GM06990 (cell line): Measurements from ENCODE around the gene SERPINA3.

ENCODE experiments used
- DNase-seq: peaks from one replicate; pipeline ENCODE4 v3.0.0-alpha.2; 2011; ENCODE audit not compliant: insufficient read length; ENCODE audit errors: extremely low read depth
- H3K27me3 ChIP-seq: replicated peaks from 2 replicates; pipeline ENCODE4 v1.6.0; 2011; ENCODE audit warnings: low read length; ENCODE audit not compliant: control insufficient read depth, insufficient read depth
- H3K36me3 ChIP-seq: 2 replicates; pipeline ENCODE4 v1.5.1; 2011; ENCODE audit warnings: low read length; ENCODE audit not compliant: control insufficient read depth, insufficient read depth
- H3K4me3 ChIP-seq: replicated peaks from 2 replicates; pipeline ENCODE4 v1.5.1; 2011; ENCODE audit warnings: low read depth, mild to moderate bottlenecking, control low read depth, low read length
- CTCF ChIP-seq: IDR thresholded peaks from 2 replicates; pipeline ENCODE4 v1.5.1; 2011; ENCODE audit warnings: low read length, control low read depth, mild to moderate bottlenecking, inconsistent platforms; ENCODE audit not compliant: insufficient read depth, poor library complexity, severe bottlenecking

Gene SERPINA3

GRCh38 chr14:94623422-94623809, 11.2 kb downstream of the SERPINA3 start:
- TF ChIP-seq CTCF: no peak
- DNase-seq: no peak
- Histone ChIP-seq H3K4me3 (no peak overlapping the region), H3K27me3 (no peaks in the 10 kb centered on the region; the same call in none of the 2 replicates), H3K36me3 (no peaks in the 10 kb centered on the region)

GRCh38 chr14:94623856-94624499, 11.8 kb downstream of the SERPINA3 start:
- Histone ChIP-seq H3K4me3 (no peak overlapping the region), H3K27me3 (no peaks in the 10 kb centered on the region; the same call in none of the 2 replicates), H3K36me3 (no peaks in the 10 kb centered on the region)
- TF ChIP-seq CTCF: no peak
- DNase-seq: no peak

GRCh38 chr14:94624537-94625352, 12.6 kb downstream of the SERPINA3 start:
- Histone ChIP-seq H3K36me3 (no peaks in the 10 kb centered on the region), H3K4me3 (no peak overlapping the region), H3K27me3 (no peaks in the 10 kb centered on the region; the same call in none of the 2 replicates)
- no peak for TF ChIP-seq CTCF
- DNase-seq: no peak

- no peaks in the 10 kb centered on the region; the same call in none of the 2 replicates for H3K27me3 ChIP-seq
- DNase-seq: no peak
- no peak overlapping the region for H3K4me3 ChIP-seq
- H3K36me3 ChIP-seq: no peaks in the 10 kb centered on the region
- no peak for TF ChIP-seq CTCF
These were observed 13.1 kb downstream of the SERPINA3 start for GRCh38 chr14:94625353-94625635.

- no peaks in the 10 kb centered on the region; the same call in 1 of the 2 replicates for H3K27me3 ChIP-seq
- no peak overlapping the region for H3K4me3 ChIP-seq
- no peaks in the 10 kb centered on the region for H3K36me3 ChIP-seq
- no peak for TF ChIP-seq CTCF
- no peak for DNase-seq
These were observed 16.4 kb downstream of the SERPINA3 start for GRCh38 chr14:94628578-94628977.
